Measurements from ENCODE around the gene MAML2. TPM values are rescaled to one million over a fixed set of nuclear protein-coding genes. Genes with fewer than 3 reads are reported as not detected.

The MAML2 gene
- total and polyA plus RNA-seq, 2 experiments from 2014 or later = 4.7 to 15.3 TPM

DNA sequence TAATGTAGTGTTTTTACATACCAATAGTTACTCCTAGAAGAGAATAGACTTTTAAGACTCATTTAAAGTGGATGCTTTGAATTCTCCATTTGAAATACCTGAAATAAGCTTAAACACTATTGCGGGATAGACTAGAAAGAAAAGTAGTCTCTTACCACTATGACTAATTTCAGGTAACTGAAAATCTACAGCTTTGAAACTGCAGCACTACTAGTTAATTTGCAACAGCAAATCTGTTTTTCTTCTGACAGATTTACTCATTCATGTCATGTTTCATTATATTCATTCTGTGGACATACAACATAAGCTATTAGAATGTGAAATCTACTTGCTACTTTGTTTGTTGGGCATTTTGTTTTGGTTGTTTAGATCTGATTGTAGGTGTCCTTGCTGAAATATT is 153.6 kb downstream of the MAML2 start:
- no peak overlapping the region for H2AFZ ChIP-seq
- H3K9me3 ChIP-seq (ENCODE audit: low read depth) = no peaks in the 10 kb centered on the region
- no peak overlapping the region for H3K4me3 ChIP-seq
- H4K20me1 ChIP-seq (ENCODE audit: insufficient read depth, poor library complexity, severe bottlenecking) = no peaks in the 10 kb centered on the region
- TF ChIP-seq EZH2phosphoT487 (IDR thresholded peaks at IDR 0.05; ENCODE audit: low read depth, severe bottlenecking, unreplicated experiment) (no peak), EZH2 (IDR thresholded peaks at IDR 0.05; ENCODE audit: borderline replicate concordance) (no peak)
- TF ChIP-seq, protein P1, sequence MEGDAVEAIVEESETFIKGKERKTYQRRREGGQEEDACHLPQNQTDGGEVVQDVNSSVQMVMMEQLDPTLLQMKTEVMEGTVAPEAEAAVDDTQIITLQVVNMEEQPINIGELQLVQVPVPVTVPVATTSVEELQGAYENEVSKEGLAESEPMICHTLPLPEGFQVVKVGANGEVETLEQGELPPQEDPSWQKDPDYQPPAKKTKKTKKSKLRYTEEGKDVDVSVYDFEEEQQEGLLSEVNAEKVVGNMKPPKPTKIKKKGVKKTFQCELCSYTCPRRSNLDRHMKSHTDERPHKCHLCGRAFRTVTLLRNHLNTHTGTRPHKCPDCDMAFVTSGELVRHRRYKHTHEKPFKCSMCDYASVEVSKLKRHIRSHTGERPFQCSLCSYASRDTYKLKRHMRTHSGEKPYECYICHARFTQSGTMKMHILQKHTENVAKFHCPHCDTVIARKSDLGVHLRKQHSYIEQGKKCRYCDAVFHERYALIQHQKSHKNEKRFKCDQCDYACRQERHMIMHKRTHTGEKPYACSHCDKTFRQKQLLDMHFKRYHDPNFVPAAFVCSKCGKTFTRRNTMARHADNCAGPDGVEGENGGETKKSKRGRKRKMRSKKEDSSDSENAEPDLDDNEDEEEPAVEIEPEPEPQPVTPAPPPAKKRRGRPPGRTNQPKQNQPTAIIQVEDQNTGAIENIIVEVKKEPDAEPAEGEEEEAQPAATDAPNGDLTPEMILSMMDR (IDR thresholded peaks at IDR 0.05; ENCODE audit: poor library complexity) = no peak
- 96% methylated on average over 1 of the region's 1 CpG for WGBS (ENCODE audit: low lambda C conversion rate, missing lambda C conversion rate)
- peaks cover 31% of the 10 kb centered on the region for H3K79me2 ChIP-seq
- no peaks in the 10 kb centered on the region for H3K9me2 ChIP-seq (replicated peaks; ENCODE audit: insufficient read depth)
- H3K27ac ChIP-seq = peak overlapping the region; percentile 52
- peaks cover 16% of the 10 kb centered on the region for H3K4me1 ChIP-seq (ENCODE audit: insufficient read depth)
- no peak for DNase-seq (ENCODE audit: low spot score)
- no peaks in the 10 kb centered on the region for H3K36me3 ChIP-seq (replicated peaks; ENCODE audit: insufficient read depth, low read depth)
- no peaks in the 10 kb centered on the region for H3K27me3 ChIP-seq
- no peak overlapping the region for H3K4me2 ChIP-seq

DNA sequence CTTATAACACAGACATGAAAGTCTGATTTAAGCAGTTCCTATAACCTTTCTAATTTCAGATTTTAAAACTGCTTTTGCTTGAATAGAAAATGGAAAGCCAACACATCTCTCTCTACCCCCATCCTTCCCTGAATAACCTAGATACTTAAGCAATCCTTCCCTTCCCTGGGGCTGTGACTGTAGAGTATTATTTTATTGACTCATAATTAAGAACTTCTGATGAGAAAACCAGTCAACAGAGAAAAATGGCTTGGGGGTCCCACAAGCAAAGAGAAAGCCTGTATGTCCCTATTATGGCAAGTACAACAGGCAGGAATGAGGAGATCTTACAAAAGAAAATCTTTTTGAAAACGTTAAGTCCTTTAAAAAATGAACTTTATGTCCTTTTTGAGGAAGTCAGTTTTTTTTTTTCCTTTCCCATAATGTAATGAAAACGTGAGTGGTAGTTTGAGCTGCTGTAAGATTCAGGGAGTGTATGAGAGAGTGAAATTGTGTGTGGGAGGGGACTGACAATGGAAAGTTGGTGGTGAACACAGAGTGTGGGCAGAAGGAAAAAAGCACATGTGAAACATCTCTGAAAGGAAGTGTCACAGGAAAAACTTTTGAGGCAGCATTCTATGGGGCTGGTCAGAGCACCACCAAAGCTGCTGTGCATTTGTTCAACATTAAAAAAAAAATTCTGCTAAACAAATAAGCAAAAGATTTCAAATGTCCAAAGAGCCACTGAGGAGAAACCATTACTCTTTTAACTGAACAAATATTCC is 154.6 kb downstream of the MAML2 start:
- Histone ChIP-seq H3K27ac (peak overlapping the region; percentile 52), H3K4me3 (no peak overlapping the region), H3K9me2 (replicated peaks; ENCODE audit: insufficient read depth) (no peaks in the 10 kb centered on the region), H2AFZ (no peak overlapping the region), H3K27me3 (no peaks in the 10 kb centered on the region), H3K9me3 (ENCODE audit: low read depth) (no peaks in the 10 kb centered on the region), H3K36me3 (replicated peaks; ENCODE audit: insufficient read depth, low read depth) (no peaks in the 10 kb centered on the region), H3K79me2 (peaks cover 33% of the 10 kb centered on the region), H3K4me1 (ENCODE audit: insufficient read depth) (peaks cover 12% of the 10 kb centered on the region), H3K4me2 (peak overlapping the region; percentile 12), H4K20me1 (ENCODE audit: insufficient read depth, poor library complexity, severe bottlenecking) (no peaks in the 10 kb centered on the region)
- DNase-seq (ENCODE audit: low spot score) = no peak
- TF ChIP-seq, protein P1 (IDR thresholded peaks at IDR 0.05; ENCODE audit: poor library complexity) = no peak
- TF ChIP-seq EZH2phosphoT487 (IDR thresholded peaks at IDR 0.05; ENCODE audit: low read depth, severe bottlenecking, unreplicated experiment) (no peak), EZH2 (IDR thresholded peaks at IDR 0.05; ENCODE audit: borderline replicate concordance) (no peak)
- 51% methylated on average over 2 of the region's 2 CpGs for WGBS (ENCODE audit: low lambda C conversion rate, missing lambda C conversion rate)

DNA sequence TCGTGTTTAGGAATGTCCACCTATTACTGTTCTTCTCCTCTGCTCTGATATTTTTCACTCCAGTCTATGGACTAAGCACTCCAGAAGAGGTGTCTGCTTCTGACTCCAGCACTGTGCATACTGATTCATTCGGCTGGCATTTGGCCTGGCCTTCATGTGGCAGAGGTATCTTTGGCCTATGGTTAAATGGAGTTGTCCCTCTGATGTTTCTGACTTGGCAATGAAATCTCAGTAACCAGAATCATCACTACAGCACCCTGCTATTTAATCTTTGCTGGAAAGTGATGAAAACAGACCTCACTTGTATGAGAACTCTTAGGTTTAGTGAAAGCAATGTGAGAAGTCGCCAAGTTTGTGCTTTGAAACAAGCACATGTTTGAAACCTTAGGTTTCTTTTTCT is 155.2 kb downstream of the MAML2 start:
- TF ChIP-seq, protein P1 (IDR thresholded peaks at IDR 0.05; ENCODE audit: poor library complexity) = no peak
- TF ChIP-seq EZH2 (IDR thresholded peaks at IDR 0.05; ENCODE audit: borderline replicate concordance) (no peak), EZH2phosphoT487 (IDR thresholded peaks at IDR 0.05; ENCODE audit: low read depth, severe bottlenecking, unreplicated experiment) (no peak)
- no peaks in the 10 kb centered on the region for H3K9me3 ChIP-seq (ENCODE audit: low read depth)
- no peaks in the 10 kb centered on the region for H3K27me3 ChIP-seq
- no peaks in the 10 kb centered on the region for H3K9me2 ChIP-seq (replicated peaks; ENCODE audit: insufficient read depth)
- DNase-seq (ENCODE audit: low spot score) = peak; percentile 38
- H3K4me2 ChIP-seq = peak overlapping the region; percentile 12
- H3K79me2 ChIP-seq = peaks cover 33% of the 10 kb centered on the region
- 82% methylated on average over 3 of the region's 3 CpGs for WGBS (ENCODE audit: low lambda C conversion rate, missing lambda C conversion rate)
- H3K27ac ChIP-seq = peak overlapping the region; percentile 52
- H4K20me1 ChIP-seq (ENCODE audit: insufficient read depth, poor library complexity, severe bottlenecking) = no peaks in the 10 kb centered on the region
- no peaks in the 10 kb centered on the region for H3K36me3 ChIP-seq (replicated peaks; ENCODE audit: insufficient read depth, low read depth)
- no peak overlapping the region for H3K4me3 ChIP-seq
- no peak overlapping the region for H2AFZ ChIP-seq
- H3K4me1 ChIP-seq (ENCODE audit: insufficient read depth) = peaks cover 12% of the 10 kb centered on the region

Measured in hepatocyte (in vitro differentiated cells).